ENCODE data around the gene ITM2C. TPM values are rescaled to one million over a fixed set of nuclear protein-coding genes. Genes with fewer than 3 reads are reported as not detected.

ITM2C gene
- total RNA-seq, 4 donors from 2014 or later = 4.9 to 11.2 (median 10.8) TPM

DNA sequence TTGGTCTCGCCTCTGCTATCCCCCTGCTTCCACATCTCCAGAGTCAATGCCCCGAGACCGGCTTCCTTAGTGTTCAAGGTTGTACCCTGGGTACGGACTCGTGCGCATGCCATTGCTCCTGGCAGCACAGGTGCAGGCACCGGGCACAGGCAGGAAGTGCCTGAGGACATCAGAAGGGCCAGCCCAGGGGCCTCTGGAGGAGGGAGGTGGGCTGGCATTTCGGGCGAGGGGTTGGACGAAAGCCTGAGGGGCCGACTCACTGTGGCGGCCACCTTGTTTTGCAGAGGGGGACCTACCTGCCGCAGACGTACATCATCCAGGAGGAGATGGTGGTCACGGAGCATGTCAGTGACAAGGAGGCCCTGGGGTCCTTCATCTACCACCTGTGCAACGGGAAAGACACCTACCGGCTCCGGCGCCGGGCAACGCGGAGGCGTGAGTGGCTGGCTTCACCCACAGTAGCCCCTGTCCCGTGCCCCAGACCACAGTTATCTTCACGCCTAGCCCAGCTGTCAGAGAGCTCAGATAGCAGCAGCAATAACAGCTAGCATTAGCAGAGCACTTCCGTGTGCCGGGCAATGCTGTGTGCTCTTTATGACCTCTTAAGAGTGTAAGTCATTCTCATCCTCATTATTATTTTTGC lies 12.5 kb downstream of the ITM2C start:
- Histone ChIP-seq H3K9me3 (no peaks in the 10 kb centered on the region), H3K4me1 (no peaks in the 10 kb centered on the region), H3K27me3 (no peaks in the 10 kb centered on the region), H3K36me3 (no peaks in the 10 kb centered on the region), H3K4me3 (no peak overlapping the region), H3K27ac (no peak overlapping the region)
- in situ Hi-C loops (cut with MboI; ENCODE audit: low sequenced_read_pairs in 4 of 4) = no loop called here
- no peak for ATAC-seq
- intact Hi-C loops (cut with DNase I; ENCODE audit: low total_unique reads) = no loop called here
- no peak for DNase-seq
- TF ChIP-seq POLR2A (IDR thresholded peaks at IDR 0.05) (no peak), CTCF (IDR thresholded peaks at IDR 0.05 in 4 of 5, conservative IDR thresholded peaks at IDR 0.05 in 1 of 5) (no peak)

- no peak for DNase-seq
Measured at GRCh38 chr2:230877759-230878598, 13.2 kb downstream of the ITM2C start.

GRCh38 chr2:230878599-230879188 lies 14.0 kb downstream of the ITM2C start:
- Histone ChIP-seq H3K9me3 (no peaks in the 10 kb centered on the region), H3K36me3 (no peaks in the 10 kb centered on the region), H3K27ac (no peak overlapping the region), H3K27me3 (no peaks in the 10 kb centered on the region), H3K4me3 (no peak overlapping the region), H3K4me1 (no peaks in the 10 kb centered on the region)
- in situ Hi-C loops (cut with MboI; ENCODE audit: low sequenced_read_pairs in 4 of 4) (no loop called here), intact Hi-C loops (cut with DNase I; ENCODE audit: low total_unique reads) (no loop called here)
- no peak for DNase-seq
- TF ChIP-seq CTCF (IDR thresholded peaks at IDR 0.05 in 4 of 5, conservative IDR thresholded peaks at IDR 0.05 in 1 of 5) (no peak), POLR2A (IDR thresholded peaks at IDR 0.05) (no peak)
- ATAC-seq = no peak

More at GRCh38 chr2:230877759-230878598, 13.2 kb downstream of the ITM2C start:
- no peak for ATAC-seq
- Histone ChIP-seq H3K4me3 (no peak overlapping the region), H3K27me3 (no peaks in the 10 kb centered on the region), H3K36me3 (no peaks in the 10 kb centered on the region), H3K4me1 (no peaks in the 10 kb centered on the region), H3K27ac (no peak overlapping the region), H3K9me3 (no peaks in the 10 kb centered on the region)
- TF ChIP-seq POLR2A (IDR thresholded peaks at IDR 0.05) = no peak
- no peak for TF ChIP-seq CTCF (IDR thresholded peaks at IDR 0.05 in 4 of 5, conservative IDR thresholded peaks at IDR 0.05 in 1 of 5)
- intact Hi-C loops (cut with DNase I; ENCODE audit: low total_unique reads) (no loop called here), in situ Hi-C loops (cut with MboI; ENCODE audit: low sequenced_read_pairs in 4 of 4) (no loop called here)

- TF ChIP-seq CTCF (IDR thresholded peaks at IDR 0.05 in 4 of 5, conservative IDR thresholded peaks at IDR 0.05 in 1 of 5) = no peak
- no peak for TF ChIP-seq POLR2A (IDR thresholded peaks at IDR 0.05)
- ATAC-seq (no peak), DNase-seq (no peak)
- Histone ChIP-seq H3K4me3 (no peak overlapping the region), H3K27me3 (no peaks in the 10 kb centered on the region), H3K36me3 (no peaks in the 10 kb centered on the region), H3K27ac (no peak overlapping the region), H3K9me3 (no peaks in the 10 kb centered on the region), H3K4me1 (no peaks in the 10 kb centered on the region)
- intact Hi-C loops (cut with DNase I; ENCODE audit: low total_unique reads) = no loop called here
- in situ Hi-C loops (cut with MboI; ENCODE audit: low sequenced_read_pairs in 4 of 4) = no loop called here
Measured at GRCh38 chr2:230879271-230879882, 14.6 kb downstream of the ITM2C start.

Measured in gastrocnemius medialis (tissue), 4 donors.